ENCODE data around the gene ACAA2. TPM values are rescaled to one million over a fixed set of nuclear protein-coding genes. Genes with fewer than 3 reads are reported as not detected.
"Not testable (repeated sequence)": the region's sequence is repeated elsewhere in the genome, so short reads cannot be mapped to it uniquely, and the experiment has no call there.

ACAA2 gene
- total RNA-seq, 1 experiment from 2014 or later, result 57.1 TPM

DNA sequence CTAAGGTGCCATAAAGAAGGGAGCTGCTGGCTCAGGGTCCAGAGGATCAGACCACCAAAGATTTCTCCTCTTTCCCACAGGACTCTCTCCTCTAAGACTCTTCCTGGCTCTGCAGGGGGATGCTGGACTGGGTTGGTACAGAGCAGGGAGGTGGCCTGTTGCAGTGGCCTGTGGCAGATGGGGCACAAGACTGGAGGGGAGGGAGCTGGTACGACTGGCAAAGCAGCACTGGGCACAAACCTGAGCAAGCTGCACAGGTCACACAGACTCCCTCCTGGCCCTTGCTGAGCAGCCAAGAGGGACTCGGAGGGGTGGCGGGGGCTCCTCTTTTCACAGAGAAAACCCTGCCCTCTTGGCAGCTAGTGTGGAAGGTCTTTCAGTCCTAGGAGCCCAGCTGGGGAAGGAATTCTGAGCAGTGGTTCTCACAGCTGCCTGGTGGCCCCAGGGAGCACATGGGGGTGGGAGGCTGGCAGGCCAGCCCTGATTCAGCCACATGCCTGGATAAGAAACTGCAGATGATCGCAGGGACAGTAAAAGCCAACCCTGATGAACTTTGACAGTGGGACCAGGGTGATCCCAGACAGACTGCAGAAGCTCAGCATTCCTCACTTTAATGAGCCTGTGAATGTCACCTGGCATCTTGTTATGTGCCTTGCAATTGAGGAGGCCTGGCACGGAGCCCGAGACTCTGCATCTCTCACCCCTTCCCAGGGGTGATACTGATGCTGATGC, 32.5 kb upstream of the ACAA2 start:
- peak; percentile 16 for DNase-seq (ENCODE audit: low read depth)

DNA sequence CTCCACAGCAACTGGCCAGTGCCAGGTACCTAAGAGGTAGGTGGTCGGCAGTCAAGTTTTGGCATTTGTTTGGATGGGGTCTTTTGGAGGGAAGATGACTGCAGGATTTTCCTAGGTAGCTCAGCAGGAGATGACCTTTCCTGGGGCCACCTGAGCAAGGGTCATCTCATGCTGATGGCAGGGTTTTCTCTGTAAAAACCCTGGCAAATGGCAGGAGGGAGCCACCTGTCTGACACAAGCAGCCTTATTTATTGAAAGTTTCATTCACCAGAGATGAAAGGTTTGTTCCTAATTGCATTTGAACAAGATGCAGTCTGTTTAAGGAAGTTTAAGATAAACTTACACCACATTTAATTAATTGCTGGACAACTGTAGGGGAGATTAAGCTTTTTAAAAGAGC, 31.6 kb upstream of the ACAA2 start:
- no peak for DNase-seq (ENCODE audit: low read depth)

DNA sequence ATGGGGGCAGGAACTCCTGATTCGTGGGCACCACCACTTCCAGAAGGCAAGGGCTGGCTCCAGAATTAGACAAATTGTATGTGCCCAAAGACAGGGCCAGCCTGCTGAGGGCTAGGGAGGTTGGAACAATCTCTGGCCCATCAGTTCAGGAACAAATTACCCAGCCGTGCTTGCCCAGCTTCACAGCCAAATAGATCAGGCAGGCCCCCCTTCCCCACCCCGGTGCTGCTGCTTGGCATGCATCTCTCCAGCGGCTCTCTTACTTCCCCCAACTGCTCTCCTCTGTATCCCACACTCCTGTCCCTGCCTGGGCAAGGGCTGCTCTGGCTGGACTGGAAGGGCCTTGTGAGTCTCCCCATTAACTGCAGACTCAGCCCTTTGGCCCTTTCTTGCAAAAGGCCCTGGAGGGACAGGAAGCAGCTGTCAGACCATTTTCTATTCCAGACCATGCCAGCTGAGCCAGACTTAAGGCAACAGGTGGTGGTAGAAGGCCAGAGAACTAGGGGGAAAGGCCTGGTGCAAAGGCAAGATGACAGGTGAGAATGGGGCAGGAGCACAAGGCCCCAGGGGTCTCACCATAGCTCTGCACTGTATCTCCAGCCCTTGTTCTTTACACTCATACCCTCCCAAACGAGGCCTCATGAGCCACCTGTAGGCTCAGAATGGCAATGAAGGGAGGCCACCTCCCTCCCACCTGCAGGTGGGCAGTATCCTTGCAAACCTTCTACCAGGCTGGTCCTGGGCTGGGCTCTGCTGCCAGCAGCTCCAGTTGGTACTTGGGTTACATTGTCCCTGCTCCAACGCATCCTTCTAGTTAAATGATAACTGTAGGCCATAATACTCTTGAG, 30.7 kb upstream of the ACAA2 start:
- DNase-seq (ENCODE audit: low read depth), result no peak

DNA sequence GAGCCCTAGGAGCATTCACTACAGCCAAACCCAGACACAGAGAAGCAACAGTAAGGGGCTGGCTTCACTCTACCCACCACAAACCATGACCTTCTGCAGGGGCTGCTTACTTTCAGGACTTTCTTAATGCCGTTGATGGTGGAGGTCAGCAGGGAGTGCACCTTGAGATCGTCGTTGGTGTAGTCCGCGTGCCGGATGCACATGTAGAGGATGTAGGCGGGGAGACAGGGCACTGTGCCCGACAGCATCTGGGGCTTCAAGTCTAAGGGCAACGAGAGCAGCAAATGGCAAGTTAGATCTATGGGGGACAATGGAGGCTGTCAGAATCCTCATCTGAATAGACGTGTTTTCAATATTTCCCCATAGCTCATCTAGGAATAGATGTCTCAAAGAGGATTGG, 29.8 kb upstream of the ACAA2 start:
- no peak for DNase-seq (ENCODE audit: low read depth)

DNA sequence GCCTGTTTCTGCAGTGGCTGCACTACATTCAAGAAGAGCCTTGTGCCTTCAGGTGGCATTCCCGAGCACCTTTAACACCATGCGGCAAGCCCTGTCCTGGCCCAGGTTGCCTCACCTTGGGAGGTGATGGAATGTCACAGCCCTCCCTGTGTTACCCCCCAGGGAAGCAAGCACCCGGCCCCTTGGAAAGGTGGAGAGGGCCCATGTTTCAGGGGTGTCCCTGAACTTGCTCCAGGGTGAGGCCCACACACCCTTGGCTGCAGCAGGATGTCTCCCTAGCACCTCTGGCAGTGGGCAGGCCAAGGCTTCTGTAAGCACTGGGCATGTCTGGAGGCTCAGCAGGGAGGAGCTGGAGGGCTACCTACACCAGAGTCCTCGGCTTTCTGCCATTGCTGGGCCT, 29.3 kb upstream of the ACAA2 start:
- no peak for DNase-seq (ENCODE audit: low read depth)

DNA sequence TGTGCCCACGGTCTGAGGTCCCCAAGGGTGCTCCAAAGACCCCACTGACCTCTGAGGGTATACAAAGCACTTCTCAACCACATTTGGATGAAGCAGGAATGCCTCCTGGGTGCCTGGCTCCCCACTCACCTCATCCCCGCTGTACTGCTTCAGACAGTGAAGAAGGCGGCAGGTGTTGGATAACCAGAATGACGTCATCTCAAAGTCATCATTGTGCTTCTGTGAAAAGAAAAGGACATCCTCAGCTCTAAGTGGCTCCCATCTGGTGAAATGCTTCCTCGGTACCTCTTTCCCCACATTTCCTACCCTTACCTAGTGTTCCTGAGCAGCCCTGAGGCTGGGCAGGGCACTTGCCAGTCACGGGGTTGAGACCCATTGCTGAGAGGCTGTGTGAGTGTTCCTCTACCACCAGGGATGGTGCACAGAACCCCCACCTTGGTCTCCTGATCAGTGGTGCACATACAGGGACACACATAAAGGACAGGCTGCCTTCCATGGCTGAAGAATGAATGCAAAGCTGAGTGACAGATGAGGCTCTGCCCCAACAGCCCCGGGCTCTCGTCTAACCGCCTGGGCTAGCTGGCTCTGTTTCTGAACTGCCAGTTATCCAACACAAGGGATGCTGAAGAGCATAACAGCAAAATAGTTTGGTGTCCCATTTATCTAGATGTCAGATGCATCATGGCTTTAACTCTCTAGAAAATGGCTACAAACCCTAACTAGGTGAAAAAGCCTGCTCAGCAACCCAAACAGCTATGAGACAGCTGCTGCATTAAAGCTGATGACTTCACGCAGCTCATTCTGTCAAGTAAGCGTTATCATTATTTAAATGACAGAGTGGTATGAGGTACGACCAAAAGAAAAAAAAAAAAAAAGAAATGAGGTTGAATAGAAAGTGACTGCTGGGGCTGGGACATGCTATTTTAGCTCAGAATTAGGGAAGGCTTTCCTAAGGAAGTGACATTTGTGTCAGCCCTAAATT, 28.2 kb upstream of the ACAA2 start:
- no peak for DNase-seq (ENCODE audit: low read depth)

DNA sequence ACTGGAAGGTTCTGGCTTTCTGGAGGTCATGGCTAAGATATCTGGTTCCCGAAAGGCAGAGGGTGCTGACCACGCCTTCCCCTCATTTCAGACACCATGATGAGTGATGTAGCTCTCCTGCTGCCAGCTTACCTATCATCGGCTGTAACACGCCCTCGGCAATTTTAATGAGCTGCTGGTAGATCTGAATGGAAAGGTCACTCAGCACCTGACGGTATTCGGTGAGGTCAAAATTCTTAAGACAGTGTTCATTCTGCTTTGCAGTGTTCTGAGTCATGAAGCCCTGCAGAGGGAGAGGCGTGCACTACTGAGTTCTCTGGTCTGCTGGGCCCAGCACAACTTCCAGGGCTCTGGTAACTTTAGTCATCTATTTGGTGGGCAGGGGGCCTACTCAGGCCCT, 25.7 kb upstream of the ACAA2 start:
- no peak for DNase-seq (ENCODE audit: low read depth)

DNA sequence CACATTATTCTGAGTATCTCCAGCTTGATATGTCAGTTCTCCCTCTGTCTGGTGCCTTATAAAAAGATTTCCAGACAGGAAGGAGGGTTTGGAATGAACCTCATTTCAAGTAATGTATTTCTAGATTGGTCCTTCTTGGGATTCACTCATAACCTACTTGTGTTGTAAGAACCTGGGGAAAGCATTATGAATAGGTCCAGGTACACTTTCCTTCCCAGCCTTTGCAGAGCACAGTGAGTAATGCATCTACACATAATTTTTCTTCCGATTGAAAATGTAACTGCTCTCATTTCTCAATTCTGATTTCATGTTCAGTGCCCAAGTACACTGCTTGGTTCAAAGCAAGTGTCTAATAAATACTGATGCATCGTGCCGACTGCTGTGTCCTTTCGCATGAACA, 25.0 kb upstream of the ACAA2 start:
- DNase-seq (ENCODE audit: low read depth), result no peak

DNA sequence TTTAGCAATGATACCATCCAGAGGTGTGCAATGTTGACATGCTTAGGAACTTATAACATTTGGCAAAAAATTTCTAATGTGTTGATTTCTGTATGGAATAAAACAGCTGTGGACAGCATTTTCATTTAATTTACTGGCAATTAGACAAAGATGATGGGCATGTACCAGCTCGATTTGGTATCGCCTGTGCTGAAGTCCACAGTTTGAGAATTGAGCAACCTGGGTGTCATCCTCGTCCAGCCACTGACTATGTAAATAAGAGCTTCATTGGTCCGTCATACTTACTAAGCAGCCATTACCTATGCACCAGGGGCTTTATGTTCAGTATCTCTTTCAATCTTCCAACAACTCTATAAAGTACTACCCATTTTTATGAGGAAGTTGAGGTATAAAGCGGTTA, 24.6 kb upstream of the ACAA2 start:
- DNase-seq (ENCODE audit: low read depth), result no peak

DNA sequence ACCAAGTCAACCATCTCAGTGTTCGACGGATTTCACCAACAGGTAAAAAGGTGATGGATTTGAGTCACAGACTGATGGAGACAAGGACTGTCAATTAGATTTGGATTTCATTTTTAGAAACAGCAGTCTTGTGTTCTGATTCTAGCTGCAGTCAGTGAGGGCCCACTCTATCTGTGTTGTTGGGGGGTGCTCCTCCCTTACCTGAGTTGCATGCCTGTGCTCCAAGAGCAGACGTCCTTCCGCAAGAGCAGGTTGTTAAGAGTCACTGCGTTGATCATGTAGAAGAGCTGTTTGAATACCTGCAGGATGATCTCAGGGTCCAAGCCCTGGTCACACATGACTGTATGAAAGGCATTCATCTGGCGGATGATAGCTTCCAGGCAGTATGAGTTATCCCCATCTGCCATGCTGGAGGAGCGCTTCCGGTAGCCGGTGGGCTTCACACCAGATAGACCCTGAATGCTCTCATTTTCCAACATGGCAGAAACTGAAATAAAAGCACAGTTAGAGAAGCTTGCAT, 24.0 kb upstream of the ACAA2 start:
- DNase-seq (ENCODE audit: low read depth), result not testable (repeated sequence)

DNA sequence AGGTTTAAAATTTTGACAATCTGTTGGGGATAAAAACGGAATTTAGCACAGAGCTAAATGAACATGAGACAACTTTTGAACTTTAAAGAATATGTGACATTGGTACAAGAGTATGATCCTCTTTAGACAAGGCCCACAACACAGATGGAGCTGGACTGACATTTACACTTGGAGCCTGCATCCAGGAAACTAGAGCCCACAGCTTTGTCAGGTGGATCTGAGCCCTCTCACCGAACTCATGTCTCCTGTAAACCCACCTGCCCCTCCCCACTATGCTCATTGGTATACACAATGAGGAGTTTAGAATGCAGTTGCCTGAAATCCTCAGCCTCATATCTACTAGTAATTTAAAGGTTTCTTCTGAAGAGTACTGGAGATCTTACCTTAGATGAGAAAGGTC, 22.1 kb upstream of the ACAA2 start:
- DNase-seq (ENCODE audit: low read depth), result no peak

DNA sequence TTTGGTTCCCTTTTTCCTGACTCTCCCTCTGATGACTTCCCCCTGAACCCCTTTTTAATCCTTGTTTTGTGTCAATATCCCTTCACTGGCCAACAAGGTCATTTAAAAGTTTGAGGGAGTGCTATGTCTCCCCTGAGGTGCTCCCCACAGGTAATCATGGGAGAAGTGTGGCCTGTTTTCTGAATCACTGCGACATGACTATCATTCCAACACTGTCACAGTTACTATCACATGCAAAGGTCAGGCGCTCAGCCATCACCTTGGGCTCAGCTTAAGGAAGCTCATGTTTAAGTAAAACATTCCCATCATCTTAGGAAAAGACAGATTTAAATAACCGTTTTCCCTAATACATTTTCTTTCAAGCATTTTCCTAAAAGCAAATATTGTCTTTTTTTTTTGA, 20.9 kb upstream of the ACAA2 start:
- no peak for DNase-seq (ENCODE audit: low read depth)

DNA sequence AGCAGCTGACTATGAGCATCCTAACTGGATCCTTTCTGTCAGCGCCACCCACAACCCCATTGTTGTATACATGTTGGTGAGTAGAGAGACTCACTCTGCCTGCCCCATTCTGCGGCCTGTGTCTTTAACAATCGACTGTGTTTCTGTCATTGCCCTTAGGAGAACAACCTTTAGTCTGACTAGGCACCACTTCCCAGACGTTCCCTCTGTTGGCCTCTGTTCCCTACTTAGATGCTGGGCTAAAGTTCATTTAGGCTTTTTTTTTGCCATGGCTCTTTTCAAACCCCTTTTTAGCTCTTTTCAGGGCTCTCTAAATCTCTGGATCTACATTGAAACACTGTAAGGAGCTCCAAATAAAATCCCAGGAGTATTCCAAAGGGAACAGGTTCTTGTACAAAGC, 20.5 kb upstream of the ACAA2 start:
- no peak for DNase-seq (ENCODE audit: low read depth)

DNA sequence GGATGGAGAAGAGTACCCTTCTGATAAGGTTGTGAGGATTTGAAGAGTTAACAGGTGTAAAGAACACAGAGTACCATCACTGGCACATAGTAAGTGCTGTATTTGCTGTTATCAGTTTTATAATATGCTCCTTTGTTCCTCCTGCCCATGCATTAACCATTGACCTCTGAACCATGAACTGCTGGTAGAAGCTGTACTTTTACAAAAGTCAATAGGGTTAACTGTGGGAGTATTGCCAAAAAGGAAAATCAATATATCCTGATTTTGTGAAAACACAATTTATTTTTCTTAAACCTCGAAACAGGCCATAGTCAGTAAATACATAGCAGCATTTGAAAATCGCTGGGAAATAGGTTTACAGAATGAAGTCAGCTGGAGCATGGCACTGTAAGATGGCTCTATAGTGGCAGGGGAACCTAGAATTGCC, 18.9 kb upstream of the ACAA2 start:
- DNase-seq (ENCODE audit: low read depth), result no peak

DNA sequence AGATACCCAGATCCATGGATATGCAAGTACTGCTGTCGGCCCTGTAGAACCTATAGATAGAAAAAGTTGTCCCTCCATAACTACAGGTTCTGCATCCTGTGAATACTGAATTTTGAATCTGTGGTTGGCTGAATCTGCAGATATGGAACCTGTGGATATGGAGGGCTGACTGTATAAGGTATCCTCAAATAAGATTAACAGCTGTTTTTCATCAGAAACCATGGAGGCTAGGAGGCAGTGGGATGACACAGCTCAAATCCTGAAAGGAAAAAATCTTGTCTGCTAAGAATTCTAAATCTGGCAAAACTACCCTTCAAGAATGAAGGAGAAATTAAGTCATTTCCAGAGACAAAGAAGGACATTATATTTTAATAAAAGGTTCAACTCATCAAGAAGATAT, 14.7 kb upstream of the ACAA2 start:
- DNase-seq (ENCODE audit: low read depth), result no peak

DNA sequence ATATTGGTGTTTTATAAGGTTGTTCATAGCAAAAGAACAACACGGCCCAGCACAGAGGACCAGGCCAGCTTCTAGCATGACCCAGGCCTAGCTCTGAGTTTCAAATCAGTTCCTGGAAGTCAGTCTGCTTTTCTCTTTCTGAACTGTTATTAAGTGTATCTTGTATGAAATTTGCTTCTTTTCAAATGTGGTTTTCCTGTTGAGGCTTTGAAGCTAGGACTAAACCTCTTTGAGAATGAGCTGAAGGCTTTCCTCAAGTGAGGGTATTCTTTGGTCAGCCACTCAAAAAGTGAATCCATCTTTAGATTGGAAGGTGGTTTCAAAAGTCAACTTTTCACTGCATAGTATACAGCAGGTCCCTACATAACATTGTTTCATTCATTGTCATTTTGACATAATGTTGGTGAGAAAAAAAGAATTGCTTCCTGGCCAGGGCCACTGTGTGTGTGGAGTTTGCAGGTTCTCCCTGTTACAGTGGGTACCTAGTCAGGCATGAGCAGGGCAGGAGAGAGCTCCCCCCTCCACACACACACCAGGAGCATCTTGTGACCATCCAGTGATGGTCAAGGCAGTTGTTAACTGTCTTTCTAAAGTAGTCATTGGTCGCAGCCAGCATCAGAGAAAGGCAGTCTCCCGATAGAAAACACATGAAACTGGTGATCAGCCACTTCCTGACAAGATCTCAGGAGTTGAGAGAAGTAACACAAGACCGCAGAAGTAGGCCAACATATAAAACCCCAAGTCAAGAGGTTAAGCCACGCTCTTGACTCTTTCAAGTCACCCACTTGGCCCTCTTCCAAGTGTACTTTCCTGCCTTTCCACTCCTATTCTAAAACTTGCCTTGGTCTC, 6.7 kb upstream of the ACAA2 start:
- peak; percentile 7 for DNase-seq (ENCODE audit: low read depth)

DNA sequence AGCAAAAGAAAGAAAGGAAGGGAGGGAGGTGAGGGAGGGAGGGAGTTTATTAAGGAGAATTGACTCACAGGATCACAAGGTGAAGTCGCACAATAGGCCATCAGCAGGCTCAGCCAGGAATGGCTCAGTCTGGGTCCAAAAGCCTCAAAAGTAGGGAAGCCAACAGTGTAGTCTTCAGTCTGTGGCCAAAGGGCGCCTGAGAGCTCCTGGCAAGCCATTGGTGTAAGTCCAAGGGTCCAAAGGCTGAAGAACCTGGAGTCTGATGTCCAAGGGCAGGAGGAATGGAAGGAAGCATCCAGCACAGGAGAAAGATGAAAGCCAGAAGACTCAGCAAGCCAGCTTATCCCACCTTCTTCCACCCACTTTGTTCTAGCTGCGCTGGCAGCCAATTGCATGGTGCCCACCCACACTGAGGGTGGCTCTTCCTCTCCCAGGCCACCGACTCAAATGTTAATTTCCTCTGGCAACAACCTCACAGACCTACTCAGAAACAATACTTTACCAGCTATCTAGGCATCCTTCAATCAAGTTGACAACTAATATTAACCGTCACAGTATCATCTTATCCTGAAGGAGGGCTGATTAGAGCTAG, 5.8 kb upstream of the ACAA2 start:
- no peak for DNase-seq (ENCODE audit: low read depth)

DNA sequence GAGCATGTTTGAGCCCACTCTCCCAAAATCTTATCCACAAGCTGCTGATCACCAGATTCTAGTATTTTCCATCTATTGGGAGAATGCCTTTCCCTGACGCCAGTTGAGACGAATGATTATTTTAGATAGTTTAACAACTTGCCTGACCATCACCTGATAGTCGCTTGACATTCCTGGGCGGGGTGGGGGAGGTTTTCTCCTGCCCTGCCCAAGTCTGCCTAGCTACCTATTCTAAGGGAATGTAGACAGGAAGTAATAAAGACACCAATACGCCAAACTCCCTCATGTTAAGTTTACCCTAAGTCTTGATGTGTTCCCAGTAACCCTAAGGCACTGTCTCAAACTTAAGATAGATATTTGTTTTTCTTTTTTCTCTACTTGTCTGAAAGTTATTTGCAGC, 4.6 kb upstream of the ACAA2 start:
- DNase-seq (ENCODE audit: low read depth), result no peak

DNA sequence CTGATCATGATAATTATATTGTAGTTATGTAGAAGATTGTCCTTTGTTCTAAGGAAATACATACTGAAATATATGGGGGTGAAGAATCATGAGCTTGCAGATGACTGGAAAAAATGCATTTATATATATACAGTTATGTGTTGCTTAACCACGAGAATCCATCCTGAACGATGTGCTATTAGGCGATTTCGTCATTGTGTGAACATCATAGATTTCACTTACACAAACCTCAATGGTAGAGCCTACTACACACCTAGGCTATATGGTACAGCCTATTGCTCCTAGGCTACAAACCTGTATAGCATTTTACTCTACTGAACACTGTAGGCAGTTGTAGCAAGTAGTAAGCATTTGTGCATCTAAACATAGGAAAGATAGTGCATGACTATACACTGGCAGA, 2.6 kb upstream of the ACAA2 start:
- DNase-seq (ENCODE audit: low read depth), result no peak

DNA sequence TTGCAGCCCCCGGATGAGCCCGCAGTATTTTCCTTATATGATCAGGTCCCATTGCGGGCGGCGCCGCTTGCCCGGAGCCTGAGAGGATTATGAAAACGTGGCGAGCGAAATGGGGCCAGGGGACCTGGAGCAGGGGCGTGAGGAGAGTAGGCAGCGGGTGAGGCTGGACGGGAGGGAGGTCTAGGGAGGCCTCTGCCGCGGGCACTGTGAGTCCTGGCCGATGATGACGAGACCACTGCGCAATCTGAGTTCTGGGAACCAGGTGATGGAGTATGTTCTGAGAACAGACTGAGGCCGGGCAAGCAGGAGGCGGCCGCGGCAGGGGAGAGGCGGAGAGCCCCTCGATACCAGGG, 790 bp upstream of the ACAA2 start:
- DNase-seq (ENCODE audit: low read depth), result peak; percentile 34

DNA sequence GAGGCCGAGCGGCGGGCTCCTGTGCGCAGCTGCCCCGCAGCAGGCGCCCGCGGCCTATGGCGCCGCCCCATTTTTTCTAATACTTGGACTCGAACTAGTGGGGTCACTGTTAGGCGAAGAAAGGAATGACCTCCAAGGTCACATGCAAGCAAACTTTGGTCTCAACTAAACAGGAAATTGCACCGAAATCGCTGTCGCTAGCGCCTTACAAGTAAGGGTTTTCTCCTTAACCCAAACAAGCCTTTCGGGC, 339 bp downstream of the ACAA2 start:
- no peak for DNase-seq (ENCODE audit: low read depth)

Data from RPMI7951 (cell line).